GM12878 (cell line): ENCODE measurements around the gene ZNF410. TPM values are rescaled to one million over a fixed set of nuclear protein-coding genes. Genes with fewer than 3 reads are reported as not detected.
"Not testable (repeated sequence)": the region's sequence is repeated elsewhere in the genome, so short reads cannot be mapped to it uniquely, and the experiment has no call there.

ENCODE experiments used
- ATAC-seq: fragments of 200-7000 bp; cut with Tn5 transposase; 3 replicates; pipeline ENCODE4 v1.9.1; 2020; ENCODE audit warnings: mild to moderate bottlenecking, moderate library complexity
- BruUV-seq: library from RNA; stranded (reverse); fragments of 400-500 nt; replicated peaks from 2 replicates; lab custom pipeline; 2021; lab: Mats Ljungman, UMichigan
- CTCF ChIA-PET: fragments of 300-600 bp; sonication (Branson Sonifier 250); formaldehyde crosslinking; extraction: SDS; loops from one replicate; lab custom pipeline; 2021; ENCODE audit warnings: inconsistent platforms; lab: Yijun Ruan, JAX
- POLR2A ChIA-PET: fragments of 350-600 bp; formaldehyde crosslinking; extraction: SDS; loops from one replicate; lab custom pipeline; 2021; ENCODE audit warnings: inconsistent platforms; lab: Charles Lee
- RAD21 ChIA-PET: fragments of 300-600 bp; sonication (Branson Sonifier 250); formaldehyde crosslinking; loops from one replicate; lab custom pipeline; 2023; ENCODE audit warnings: antibody characterized with exemption; ENCODE audit not compliant: unreplicated experiment; lab: Charles Lee
- SMC1A ChIA-PET: fragments of 300-600 bp; sonication (Branson Sonifier 250); formaldehyde crosslinking; loops from one replicate; lab custom pipeline; 2023; ENCODE audit not compliant: unreplicated experiment, uncharacterized antibody; lab: Charles Lee
- DNase-seq: peaks from one replicate; pipeline ENCODE4 v3.0.0-alpha.2; 2011; ENCODE audit warnings: low read depth, low spot score
- FAIRE-seq: peaks from 3 replicates; lab custom pipeline; 2011; peaks lifted over from hg19 to GRCh38; lab: Jason Lieb, UNC
- H2AFZ ChIP-seq: 2 replicates; pipeline ENCODE4 v1.6.0; 2011; ENCODE audit warnings: low read depth, low read length, control low read depth; ENCODE audit not compliant: control insufficient read depth
- H3K27ac ChIP-seq: 2 replicates; pipeline ENCODE4 v1.5.1; 2011; ENCODE audit warnings: control low read depth; ENCODE audit not compliant: control insufficient read depth, insufficient read depth
- H3K27me3 ChIP-seq, 2 experiments: replicated peaks in 1 of 2; 2 replicates each; pipeline versions ENCODE4 v1.6.0 to v1.6.1; 2011; ENCODE audit warnings: low read length in 1 of 2; ENCODE audit not compliant: control insufficient read depth in 2 of 2, insufficient read depth in 2 of 2
- H3K36me3 ChIP-seq, 2 experiments: 2 replicates each; pipeline ENCODE4 v1.5.1; 2011; ENCODE audit warnings: low read length in 1 of 2; ENCODE audit not compliant: control insufficient read depth in 2 of 2, insufficient read depth in 2 of 2
- H3K4me1 ChIP-seq: 2 replicates; pipeline ENCODE4 v1.6.1; 2011; ENCODE audit warnings: mild to moderate bottlenecking, low read length, moderate library complexity, mixed read lengths; ENCODE audit not compliant: control insufficient read depth, insufficient read depth
- H3K4me2 ChIP-seq: 2 replicates; pipeline ENCODE4 v1.6.0; 2011; ENCODE audit warnings: control low read depth; ENCODE audit not compliant: control insufficient read depth, insufficient read depth
- H3K4me3 ChIP-seq: fragments of 200-600 bp; sonication (generic); 2 replicates; pipeline ENCODE4 v1.5.1; 2016
- H3K79me2 ChIP-seq: 2 replicates; pipeline ENCODE4 v1.6.0; 2011; ENCODE audit warnings: low read length; ENCODE audit not compliant: control insufficient read depth, insufficient read depth
- H3K9ac ChIP-seq: 2 replicates; pipeline ENCODE4 v1.8.0; 2011; ENCODE audit warnings: low read length, control low read depth, mixed read lengths; ENCODE audit not compliant: control insufficient read depth, insufficient read depth
- H3K9me3 ChIP-seq: replicated peaks from 3 replicates; pipeline ENCODE4 v1.5.1; 2011; ENCODE audit warnings: mild to moderate bottlenecking, low read length; ENCODE audit not compliant: control insufficient read depth, insufficient read depth
- H4K20me1 ChIP-seq: 2 replicates; pipeline ENCODE4 v1.6.0; 2011; ENCODE audit not compliant: control insufficient read depth, insufficient read depth
- ASH2L ChIP-seq: fragments of 300-600, 200-600 bp; sonication (generic); IDR thresholded peaks from 2 replicates; pipeline ENCODE4 v1.6.1; 2017; ENCODE audit warnings: low read depth, mild to moderate bottlenecking, borderline replicate concordance
- FOXM1 ChIP-seq: IDR thresholded peaks from 2 replicates; pipeline ENCODE4 v1.6.1; 2012; ENCODE audit warnings: low read depth, mild to moderate bottlenecking, inconsistent platforms, low read length, moderate library complexity
- GABPA ChIP-seq: IDR thresholded peaks from 2 replicates; pipeline ENCODE4 v1.6.1; 2014; ENCODE audit warnings: antibody characterized with exemption, low read depth, mild to moderate bottlenecking, inconsistent platforms
- MTA2 ChIP-seq: fragments of 450-650 bp; IDR thresholded peaks from 2 replicates; pipeline ENCODE4 v1.6.1; 2016; ENCODE audit warnings: low read depth, mild to moderate bottlenecking, moderate library complexity
- PAX5 ChIP-seq: IDR thresholded peaks from 2 replicates; pipeline ENCODE4 v1.6.1; 2011; ENCODE audit warnings: low read depth, low read length, borderline replicate concordance
- PBX3 ChIP-seq: IDR thresholded peaks from 2 replicates; pipeline ENCODE4 v1.6.1; 2011; ENCODE audit warnings: mild to moderate bottlenecking, low read depth, low read length, moderate library complexity; ENCODE audit not compliant: insufficient replicate concordance
- RELA ChIP-seq: fragments of 450-650 bp; IDR thresholded peaks from 2 replicates; pipeline ENCODE4 v1.8.0; 2014; ENCODE audit warnings: borderline replicate concordance; ENCODE audit not compliant: partially characterized antibody
- SIN3A ChIP-seq: IDR thresholded peaks from 2 replicates; pipeline ENCODE4 v1.6.1; 2012; ENCODE audit warnings: low read depth, low read length, improper control_type of control experiment
- SPI1 ChIP-seq: IDR thresholded peaks from 2 replicates; pipeline ENCODE4 v1.6.1; 2011; ENCODE audit warnings: low read depth, mild to moderate bottlenecking, low read length, moderate library complexity, borderline replicate concordance; ENCODE audit not compliant: insufficient read depth
- YY1 ChIP-seq: IDR thresholded peaks from 2 replicates; pipeline ENCODE4 v1.6.1; 2011; ENCODE audit warnings: low read depth, mild to moderate bottlenecking, low read length
- WGBS: methylation state at CpG from one replicate; pipeline ENCODE4 v1.1.6; 2016; ENCODE audit warnings: low lambda C conversion rate; ENCODE audit not compliant: insufficient replicate concordance, insufficient coverage; ENCODE audit errors: missing lambda C conversion rate; 5-methylcytosine and 5-hydroxymethylcytosine counted together
- in situ Hi-C: fragments of 300-500 bp; cut with MboI; formaldehyde crosslinking; loops from 9 replicates; pipeline ENCODE4 v1.14.3; 2018; ENCODE audit warnings: mixed read lengths
- intact Hi-C: fragments of 100-400 bp; cut with micrococcal nuclease; formaldehyde crosslinking; loops from one replicate; pipeline ENCODE4 v1.14.2; 2022; ENCODE audit not compliant: unreplicated experiment
- polyA plus RNA-seq, 11 experiments: library from polyadenylated mRNA; depleted of rRNA in 4 of 11; unstranded in 6 of 11; stranded (reverse) in 5 of 11; fragments of >200 nt; fragmentation: Nextera tagmentation in 4 of 11; fragmentation: Illumina TruSeq in 1 of 11; extraction: Ambion mirVana in 4 of 11; extraction: Trizol in 1 of 11; gene quantifications; 1 replicate in 1 of 11; 2 replicates in 10 of 11; pipeline versions ENCODE4 v1.2.1 to v1.2.3, GENCODE V29; 2011 to 2016; ENCODE audit warnings: inconsistent platforms in 2 of 11, missing spikeins in 2 of 11, low read depth in 1 of 11
- total RNA-seq, 4 experiments: library from RNA; depleted of rRNA in 3 of 4; stranded (reverse); fragments of >200 nt in 3 of 4; fragmentation: Illumina TruSeq in 1 of 4; extraction: Trizol in 1 of 4; gene quantifications; 2 replicates each; pipeline versions ENCODE4 v1.2.1 to v1.2.3, GENCODE V29; 2013 to 2021
- TF ChIP-seq, protein P1 (sequence below): fragments of 450-650 bp; IDR thresholded peaks from 2 replicates; pipeline ENCODE4 v1.6.1; 2017; ENCODE audit warnings: mild to moderate bottlenecking, moderate library complexity

Gene ZNF410
- total and polyA plus RNA-seq, 10 of the 15 experiments (the other 5 are each of a cell fraction or from before 2014, with no cell fraction given), result 31.2 to 56.6 (median 47.7) TPM

GRCh38 chr14:73916324-73916723, 29.7 kb downstream of the ZNF410 start (continued):
- TF ChIP-seq PBX3 (no peak), MTA2 (no peak)

DNA sequence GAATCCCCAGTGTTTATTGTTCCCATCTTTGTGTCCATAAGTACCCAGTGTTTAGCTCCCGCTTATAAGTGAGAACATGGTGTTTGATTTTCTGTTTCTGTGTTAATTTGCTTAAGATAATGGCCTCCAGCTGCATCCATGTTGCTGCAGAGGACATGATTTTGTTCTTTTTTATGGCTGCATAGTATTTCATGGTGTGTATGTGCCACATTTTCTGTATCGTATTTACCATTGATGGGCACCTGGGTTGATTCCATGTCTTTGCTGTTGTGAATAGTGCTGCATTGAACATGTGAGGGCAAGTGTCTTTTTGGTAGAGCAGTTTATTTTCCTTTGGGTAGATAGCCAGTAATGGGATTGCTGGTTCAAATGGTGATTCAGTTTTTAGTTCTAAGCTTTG, 32.8 kb downstream of the ZNF410 start:
- ChIA-PET RAD21 (interaction anchor here (0.6 kb wide), 1 partner anchor 949 kb away, joined by 3 read pairs; no protein-coding TSS in a partner anchor), POLR2A (interaction anchor here (0.7 kb wide), 1 partner anchor 15 kb away, joined by 6 read pairs; no protein-coding TSS in a partner anchor)
- H3K9me3 ChIP-seq, BruUV-seq, ATAC-seq, CTCF ChIA-PET, SMC1A ChIA-PET, H4K20me1 ChIP-seq, H3K79me2 ChIP-seq, H3K4me2 ChIP-seq, H3K27ac ChIP-seq, FAIRE-seq, H3K27me3 ChIP-seq, H3K4me1 ChIP-seq, H3K9ac ChIP-seq, intact Hi-C loops, H2AFZ ChIP-seq, DNase-seq, in situ Hi-C loops, H3K4me3 ChIP-seq: not testable (repeated sequence)
- 100% methylated on average over 2 of the region's 2 CpGs for WGBS
- H3K36me3 ChIP-seq, result peaks cover 8 to 17% of the 10 kb centered on the region in 2 experiments

- ChIA-PET POLR2A (no interaction called here), CTCF (interaction anchor here (1.2 kb wide), 1 partner anchor 9 kb away, joined by 3 read pairs; no protein-coding TSS in a partner anchor), SMC1A (interaction anchor here (1.1 kb wide), 1 partner anchor 38 kb away, joined by 4 read pairs; no protein-coding TSS in a partner anchor), RAD21 (no interaction called here)
- no peaks in the 10 kb centered on the region for H4K20me1 ChIP-seq
- no peak overlapping the region for H3K4me3 ChIP-seq
- no peaks in the 10 kb centered on the region for H3K27me3 ChIP-seq
- no TSS peak for BruUV-seq
- H3K36me3 ChIP-seq, result peaks cover 7 to 33% of the 10 kb centered on the region in 2 experiments
- no peak for DNase-seq
- H3K79me2 ChIP-seq, result no peaks in the 10 kb centered on the region
- WGBS, result 67% methylated on average over 5 of the region's 5 CpGs
- no peak for FAIRE-seq
- H3K27ac ChIP-seq, result no peak overlapping the region
- no peak overlapping the region for H3K9ac ChIP-seq
- no peak overlapping the region for H2AFZ ChIP-seq
- no peaks in the 10 kb centered on the region for H3K9me3 ChIP-seq
- no peak for ATAC-seq
- H3K4me2 ChIP-seq, result no peak overlapping the region
- no peaks in the 10 kb centered on the region for H3K4me1 ChIP-seq
- intact Hi-C loops, result no loop called here
- in situ Hi-C loops, result no loop called here
- TF ChIP-seq SPI1 (no peak), ASH2L (no peak), GABPA (no peak), PAX5 (no peak), FOXM1 (no peak), RELA (no peak), SIN3A (no peak), YY1 (no peak)
- TF ChIP-seq, protein P1, sequence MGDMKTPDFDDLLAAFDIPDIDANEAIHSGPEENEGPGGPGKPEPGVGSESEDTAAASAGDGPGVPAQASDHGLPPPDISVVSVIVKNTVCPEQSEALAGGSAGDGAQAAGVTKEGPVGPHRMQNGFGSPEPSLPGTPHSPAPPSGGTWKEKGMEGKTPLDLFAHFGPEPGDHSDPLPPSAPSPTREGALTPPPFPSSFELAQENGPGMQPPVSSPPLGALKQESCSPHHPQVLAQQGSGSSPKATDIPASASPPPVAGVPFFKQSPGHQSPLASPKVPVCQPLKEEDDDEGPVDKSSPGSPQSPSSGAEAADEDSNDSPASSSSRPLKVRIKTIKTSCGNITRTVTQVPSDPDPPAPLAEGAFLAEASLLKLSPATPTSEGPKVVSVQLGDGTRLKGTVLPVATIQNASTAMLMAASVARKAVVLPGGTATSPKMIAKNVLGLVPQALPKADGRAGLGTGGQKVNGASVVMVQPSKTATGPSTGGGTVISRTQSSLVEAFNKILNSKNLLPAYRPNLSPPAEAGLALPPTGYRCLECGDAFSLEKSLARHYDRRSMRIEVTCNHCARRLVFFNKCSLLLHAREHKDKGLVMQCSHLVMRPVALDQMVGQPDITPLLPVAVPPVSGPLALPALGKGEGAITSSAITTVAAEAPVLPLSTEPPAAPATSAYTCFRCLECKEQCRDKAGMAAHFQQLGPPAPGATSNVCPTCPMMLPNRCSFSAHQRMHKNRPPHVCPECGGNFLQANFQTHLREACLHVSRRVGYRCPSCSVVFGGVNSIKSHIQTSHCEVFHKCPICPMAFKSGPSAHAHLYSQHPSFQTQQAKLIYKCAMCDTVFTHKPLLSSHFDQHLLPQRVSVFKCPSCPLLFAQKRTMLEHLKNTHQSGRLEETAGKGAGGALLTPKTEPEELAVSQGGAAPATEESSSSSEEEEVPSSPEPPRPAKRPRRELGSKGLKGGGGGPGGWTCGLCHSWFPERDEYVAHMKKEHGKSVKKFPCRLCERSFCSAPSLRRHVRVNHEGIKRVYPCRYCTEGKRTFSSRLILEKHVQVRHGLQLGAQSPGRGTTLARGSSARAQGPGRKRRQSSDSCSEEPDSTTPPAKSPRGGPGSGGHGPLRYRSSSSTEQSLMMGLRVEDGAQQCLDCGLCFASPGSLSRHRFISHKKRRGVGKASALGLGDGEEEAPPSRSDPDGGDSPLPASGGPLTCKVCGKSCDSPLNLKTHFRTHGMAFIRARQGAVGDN, result no peak
These were observed 37.7 kb downstream of the ZNF410 start for GRCh38 chr14:73924337-73924736.
